ENCODE results near the gene F2RL3.
"Not testable (repeated sequence)": the region's sequence is repeated elsewhere in the genome, so short reads cannot be mapped to it uniquely, and the experiment has no call there.

The F2RL3 gene

DNA sequence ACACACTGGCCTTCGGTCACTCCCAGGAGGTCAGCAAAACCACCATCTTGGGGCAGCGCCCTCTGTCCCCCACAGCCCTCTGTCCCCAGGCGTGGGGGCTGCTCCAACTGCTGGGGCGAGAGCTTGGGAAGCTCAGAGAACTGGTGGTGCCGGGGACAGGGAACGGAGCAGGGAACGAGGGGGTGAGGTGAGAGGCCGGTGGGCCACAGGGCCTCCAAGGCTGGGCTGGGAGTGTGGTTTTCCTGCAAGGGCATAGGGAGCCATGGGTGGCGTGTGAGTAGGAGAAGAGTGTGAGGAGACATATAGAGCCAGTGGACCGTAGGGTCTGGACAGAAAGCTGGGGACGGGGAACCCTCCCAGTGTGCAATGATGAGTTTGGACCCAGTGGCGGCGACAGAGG is 34.1 kb downstream of the F2RL3 start:
- no peak for DNase-seq

DNA sequence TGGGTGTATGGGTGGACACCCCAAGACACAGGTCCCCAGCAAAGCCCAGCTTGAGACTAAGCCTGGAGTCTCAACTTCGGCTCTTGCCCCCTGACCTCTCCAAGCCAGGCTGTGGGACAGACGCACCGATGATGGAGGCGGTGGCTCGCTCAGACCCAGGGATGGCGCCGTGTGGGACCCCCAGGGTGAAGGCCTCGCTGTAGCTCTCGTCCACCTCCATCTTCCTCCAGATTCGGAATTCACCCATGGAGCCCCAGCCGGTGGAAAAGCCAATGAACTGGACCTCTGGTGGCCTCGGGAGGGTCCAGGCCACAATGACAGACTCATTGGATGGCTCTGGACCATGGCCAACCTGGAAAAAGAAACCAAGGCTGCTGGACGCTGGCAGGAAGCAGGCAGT is 39.1 kb downstream of the F2RL3 start:
- DNase-seq = no peak

DNA sequence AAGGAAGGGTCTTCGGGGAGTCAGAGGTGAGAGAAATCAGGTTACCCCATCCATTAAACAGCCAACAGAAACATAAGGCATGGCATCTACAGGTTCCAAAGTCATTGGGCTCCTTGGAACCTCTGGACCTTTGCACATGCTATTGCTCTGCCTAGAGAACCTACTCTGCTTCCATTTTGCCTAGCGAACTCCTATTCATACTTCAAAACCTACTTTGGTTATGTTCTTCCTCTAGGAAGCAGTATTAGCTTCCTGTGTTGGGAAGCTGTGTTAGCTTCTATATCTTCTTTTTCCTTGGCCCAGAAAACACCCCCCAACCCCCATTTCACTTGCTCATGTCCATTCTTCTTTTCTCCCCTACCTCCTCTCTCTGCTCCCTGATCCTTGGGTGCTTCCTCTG is 39.6 kb downstream of the F2RL3 start:
- no peak for DNase-seq

DNA sequence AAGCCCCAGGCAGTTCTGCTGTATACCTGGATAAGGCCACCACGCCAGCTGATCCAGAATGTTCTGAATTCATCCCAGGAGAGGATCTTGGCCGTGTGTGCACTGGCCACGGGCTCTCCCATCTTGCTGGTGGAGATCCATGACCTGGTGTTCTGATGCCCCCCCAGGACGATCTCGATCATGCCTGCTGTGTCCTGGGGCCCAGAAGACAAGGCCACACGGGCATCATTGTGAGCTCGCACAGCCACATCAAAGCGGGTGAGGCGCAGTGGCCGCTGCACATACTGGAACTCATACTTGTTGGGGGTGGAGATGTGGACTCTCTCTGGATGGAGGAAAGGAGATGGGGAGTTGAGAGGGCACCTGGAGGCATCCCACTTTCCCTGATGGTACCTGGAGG is 40.1 kb downstream of the F2RL3 start:
- no peak for DNase-seq

DNA sequence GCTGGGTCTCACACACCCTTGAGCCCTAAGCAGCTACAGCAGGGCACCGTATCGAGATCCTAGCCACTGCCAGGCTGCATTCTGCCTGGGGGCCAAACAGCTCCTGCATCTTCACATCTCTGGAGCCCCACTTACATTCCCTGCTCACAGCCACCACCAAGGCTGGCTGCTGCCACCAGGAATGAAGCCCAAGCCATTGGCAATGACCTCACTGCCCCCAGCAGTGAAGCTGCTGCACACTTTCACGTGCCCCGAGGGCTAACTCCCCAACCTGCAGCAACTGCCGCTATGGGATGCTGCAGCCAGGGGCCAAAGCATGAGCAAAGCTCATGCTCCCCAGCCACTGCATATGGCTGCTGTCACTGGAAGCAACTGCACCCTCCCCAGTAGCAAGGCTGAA is 42.0 kb downstream of the F2RL3 start:
- DNase-seq = no peak

DNA sequence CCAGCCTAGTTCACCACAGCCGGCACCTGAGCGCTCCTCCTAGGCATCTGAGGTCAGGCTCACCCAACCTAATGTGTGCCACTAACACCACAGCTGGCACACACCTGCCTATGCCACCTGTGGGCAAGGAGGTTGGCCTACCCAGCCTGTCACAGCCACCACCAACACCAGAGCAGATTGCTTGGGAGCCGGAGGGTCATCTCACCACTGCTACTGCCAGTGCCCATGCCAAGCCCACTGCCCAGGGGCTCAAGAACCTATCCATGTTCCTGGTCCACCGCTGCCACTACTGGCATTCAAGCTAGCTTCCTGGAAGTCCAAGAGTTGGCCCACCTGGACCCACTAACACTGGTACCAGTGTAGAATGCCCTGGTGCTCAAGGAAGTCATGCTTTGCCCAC is 42.5 kb downstream of the F2RL3 start:
- DNase-seq = no peak

DNA sequence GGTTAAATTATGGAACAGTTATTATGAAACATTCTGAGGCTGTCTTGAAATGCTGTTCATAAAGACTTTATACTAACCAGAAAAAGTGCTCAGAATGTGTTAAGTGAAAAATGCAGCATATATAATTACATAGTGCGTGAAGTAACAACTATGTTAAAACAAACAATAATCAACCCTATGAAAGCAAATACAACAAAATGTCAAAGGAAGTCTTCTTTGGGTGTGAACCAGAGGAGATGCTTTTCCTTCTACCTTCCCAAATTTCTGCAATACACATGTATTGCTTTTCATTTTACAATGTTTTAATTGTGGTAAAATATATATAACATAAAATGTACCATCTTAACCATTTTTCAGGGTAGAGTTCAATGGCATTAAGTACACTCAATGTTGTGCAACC is 45.7 kb downstream of the F2RL3 start:
- DNase-seq = no peak

DNA sequence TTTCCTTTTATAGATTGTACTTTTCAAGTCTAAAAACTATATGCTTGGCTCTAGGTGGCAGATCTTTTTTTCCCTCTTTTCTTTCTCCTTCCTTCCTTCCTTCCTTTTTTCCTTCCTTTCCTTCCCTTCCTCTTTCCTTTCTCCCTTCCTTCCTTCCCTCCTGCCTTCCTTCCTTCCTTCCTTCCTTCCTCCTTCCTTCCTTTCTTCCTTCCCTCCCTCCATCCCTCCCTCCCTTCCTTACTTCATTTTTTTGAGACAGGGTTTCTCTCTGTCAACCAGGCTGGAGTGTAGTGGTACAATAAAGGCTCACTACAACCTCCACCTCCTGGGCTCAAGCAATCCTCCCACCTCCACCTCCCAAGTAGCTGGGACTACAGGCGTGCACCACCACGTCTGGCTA is 48.1 kb downstream of the F2RL3 start:
- DNase-seq = no peak

DNA sequence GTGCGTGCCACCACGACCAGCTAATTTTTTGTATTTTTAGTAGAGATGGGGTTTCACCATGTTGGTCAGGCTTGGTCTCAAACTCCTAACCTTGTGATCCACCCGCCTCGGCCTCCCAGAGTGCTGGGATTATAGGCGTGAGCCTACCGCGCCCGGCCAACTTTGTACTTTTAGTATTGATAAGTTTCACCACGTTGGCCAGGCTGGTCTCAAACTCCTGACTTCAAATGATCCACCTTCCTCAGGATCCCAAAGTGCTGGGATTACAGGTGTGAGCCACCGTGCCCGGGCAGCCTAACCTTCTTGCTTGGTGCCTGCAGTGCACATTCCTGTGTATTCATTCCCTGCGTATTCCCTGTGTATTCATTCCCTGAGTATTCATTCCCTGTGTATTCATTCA is 49.0 kb downstream of the F2RL3 start:
- DNase-seq = not testable (repeated sequence)

DNA sequence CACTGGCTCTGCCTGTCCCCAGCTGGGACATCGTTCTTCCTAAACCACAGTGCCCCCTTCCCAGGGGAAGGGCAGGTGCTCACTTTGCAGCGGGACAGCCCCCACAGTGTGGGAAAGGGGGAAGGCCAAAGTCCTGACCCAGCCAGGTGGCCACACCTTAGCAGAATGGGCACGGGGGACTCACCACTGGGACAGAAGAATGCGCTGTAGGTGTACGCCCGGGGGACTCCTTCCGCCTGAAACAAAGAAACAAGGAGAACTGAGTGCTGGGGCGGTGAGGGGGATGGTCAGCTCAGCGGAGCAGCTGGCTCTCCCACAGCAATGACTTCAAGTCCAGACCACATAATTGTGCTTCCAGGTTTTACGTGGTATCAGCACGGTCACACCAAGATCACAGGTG is 49.4 kb downstream of the F2RL3 start:
- DNase-seq = no peak

DNA sequence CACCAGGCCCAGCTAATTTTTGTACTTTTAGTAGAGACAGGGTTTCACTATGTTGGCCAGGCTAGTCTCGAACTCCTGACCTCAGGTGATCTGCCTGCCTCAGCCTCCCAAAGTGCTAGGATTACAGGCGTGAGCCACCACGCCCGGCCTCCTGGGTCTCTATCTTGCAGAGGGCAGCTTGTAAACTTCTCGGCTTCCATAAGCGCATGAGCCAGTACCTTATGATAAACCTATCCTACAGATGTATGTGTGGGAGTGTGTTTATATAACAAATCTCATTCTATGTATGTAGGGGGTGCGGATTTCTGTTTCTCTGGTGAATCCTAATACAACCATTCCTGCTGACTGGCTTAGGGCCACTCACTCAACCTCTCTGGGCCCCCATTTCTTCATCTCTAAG is 51.3 kb downstream of the F2RL3 start:
- not testable (repeated sequence) for DNase-seq

DNA sequence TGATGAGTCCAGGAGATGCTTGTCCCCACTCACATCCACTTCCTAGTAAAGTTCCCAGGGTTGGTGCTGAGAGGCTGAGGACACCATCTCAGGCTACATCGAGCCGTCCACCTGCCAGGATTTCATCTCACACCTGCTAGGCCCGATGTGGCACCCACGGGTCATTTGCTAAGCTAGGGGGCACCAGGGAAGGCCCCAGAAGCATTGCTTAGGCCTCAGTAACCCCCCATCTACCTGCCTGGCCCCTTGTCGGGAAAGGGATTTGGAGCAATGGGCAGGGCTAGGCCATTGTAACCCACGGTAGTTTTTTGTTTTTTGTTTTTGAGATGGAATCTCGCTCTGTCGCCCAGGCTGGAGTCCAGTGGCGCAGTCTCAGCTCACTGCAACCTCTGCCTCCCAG is 51.8 kb downstream of the F2RL3 start:
- no peak for DNase-seq

All from EL (cell line).